ENCODE measurements around the gene MEGF8. TPM values are rescaled to one million over a fixed set of nuclear protein-coding genes. Genes with fewer than 3 reads are reported as not detected.

Gene MEGF8
- total RNA-seq, 1 donor from 2014 or later, result 7.1 TPM

DNA sequence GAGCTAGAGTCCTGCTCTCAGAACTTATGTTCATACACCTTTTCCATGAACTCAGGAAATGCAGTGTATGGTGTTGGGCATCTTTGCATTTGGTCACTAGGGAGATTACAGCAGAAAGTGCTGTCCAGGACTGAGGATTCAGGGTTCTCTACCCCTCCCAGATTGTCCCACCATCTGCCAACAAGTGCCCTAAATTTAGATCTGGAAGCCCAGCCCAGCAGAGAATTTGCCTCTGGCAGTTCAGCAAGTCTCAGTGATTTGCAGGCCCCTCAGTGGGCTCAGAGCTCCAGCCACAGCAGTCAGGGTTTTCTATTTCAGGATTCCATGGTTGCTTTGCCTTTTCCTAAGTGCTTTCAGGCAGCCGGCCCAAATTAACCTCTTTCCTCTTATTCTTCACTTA, 41.2 kb downstream of the MEGF8 start:
- DNase-seq (ENCODE audit: low read depth) (no peak), FAIRE-seq (no peak)
- Histone ChIP-seq H3K4me3 (ENCODE audit: low read depth, low read length) (no peak overlapping the region), H3K36me3 (ENCODE audit: control insufficient read depth, insufficient read depth, low read length) (peaks cover 1% of the 10 kb centered on the region), H3K27me3 (ENCODE audit: control insufficient read depth, insufficient read depth, low read length) (no peaks in the 10 kb centered on the region)
- TF ChIP-seq CTCF (IDR thresholded peaks at IDR 0.05; ENCODE audit: insufficient read depth, low read length, severe bottlenecking), result no peak

DNA sequence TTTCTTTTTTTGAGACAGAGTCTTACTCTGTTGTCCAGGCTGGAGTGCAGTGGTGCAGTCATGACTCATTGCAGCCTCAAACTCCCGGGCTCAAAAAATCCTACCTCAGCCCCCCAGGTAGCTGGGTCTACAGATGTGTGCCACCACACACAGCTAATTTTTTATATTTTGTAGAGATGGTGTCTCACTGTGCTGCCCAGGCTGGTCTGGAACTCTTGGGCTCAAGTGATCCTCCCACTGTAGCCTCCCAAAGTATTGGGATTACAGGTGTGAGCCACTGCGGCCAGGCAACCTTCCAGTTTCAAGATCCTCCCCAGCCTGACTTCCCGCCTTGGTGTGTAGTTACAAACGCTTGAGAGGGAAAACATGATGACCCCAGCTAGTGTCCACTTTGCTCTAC, 42.5 kb downstream of the MEGF8 start:
- no peak for FAIRE-seq
- Histone ChIP-seq H3K27me3 (ENCODE audit: control insufficient read depth, insufficient read depth, low read length) (no peaks in the 10 kb centered on the region), H3K36me3 (ENCODE audit: control insufficient read depth, insufficient read depth, low read length) (peaks cover 1% of the 10 kb centered on the region), H3K4me3 (ENCODE audit: low read depth, low read length) (no peak overlapping the region)
- no peak for DNase-seq (ENCODE audit: low read depth)
- TF ChIP-seq CTCF (IDR thresholded peaks at IDR 0.05; ENCODE audit: insufficient read depth, low read length, severe bottlenecking), result no peak

DNA sequence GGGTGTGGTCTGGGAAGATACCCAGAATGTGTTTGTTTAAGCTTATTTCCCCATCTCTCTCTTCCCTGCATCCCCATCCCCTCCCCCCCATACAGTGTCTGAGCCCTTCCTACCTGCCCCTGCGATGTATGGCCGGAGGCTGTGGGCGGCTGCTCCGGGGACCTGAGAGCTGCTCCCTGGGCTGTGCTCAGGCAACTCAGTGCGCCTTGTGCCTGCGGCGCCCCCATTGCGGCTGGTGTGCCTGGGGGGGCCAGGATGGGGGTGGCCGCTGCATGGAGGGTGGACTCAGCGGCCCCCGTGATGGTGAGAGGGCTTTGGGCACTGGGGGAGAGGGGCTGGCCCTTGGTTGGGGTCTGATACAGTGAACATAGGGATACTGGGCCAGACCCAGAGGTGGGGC, 42.9 kb downstream of the MEGF8 start:
- no peak overlapping the region for H3K4me3 ChIP-seq (ENCODE audit: low read depth, low read length)
- peaks cover 1% of the 10 kb centered on the region for H3K36me3 ChIP-seq (ENCODE audit: control insufficient read depth, insufficient read depth, low read length)
- no peak for TF ChIP-seq CTCF (IDR thresholded peaks at IDR 0.05; ENCODE audit: insufficient read depth, low read length, severe bottlenecking)
- DNase-seq (ENCODE audit: low read depth) (no peak), FAIRE-seq (no peak)
- H3K27me3 ChIP-seq (ENCODE audit: control insufficient read depth, insufficient read depth, low read length), result no peaks in the 10 kb centered on the region

GRCh38 chr19:42368765-42369164, 43.3 kb downstream of the MEGF8 start:
- FAIRE-seq, result no peak
- no peak for TF ChIP-seq CTCF (IDR thresholded peaks at IDR 0.05; ENCODE audit: insufficient read depth, low read length, severe bottlenecking)
- H3K4me3 ChIP-seq (ENCODE audit: low read depth, low read length), result no peak overlapping the region

DNA sequence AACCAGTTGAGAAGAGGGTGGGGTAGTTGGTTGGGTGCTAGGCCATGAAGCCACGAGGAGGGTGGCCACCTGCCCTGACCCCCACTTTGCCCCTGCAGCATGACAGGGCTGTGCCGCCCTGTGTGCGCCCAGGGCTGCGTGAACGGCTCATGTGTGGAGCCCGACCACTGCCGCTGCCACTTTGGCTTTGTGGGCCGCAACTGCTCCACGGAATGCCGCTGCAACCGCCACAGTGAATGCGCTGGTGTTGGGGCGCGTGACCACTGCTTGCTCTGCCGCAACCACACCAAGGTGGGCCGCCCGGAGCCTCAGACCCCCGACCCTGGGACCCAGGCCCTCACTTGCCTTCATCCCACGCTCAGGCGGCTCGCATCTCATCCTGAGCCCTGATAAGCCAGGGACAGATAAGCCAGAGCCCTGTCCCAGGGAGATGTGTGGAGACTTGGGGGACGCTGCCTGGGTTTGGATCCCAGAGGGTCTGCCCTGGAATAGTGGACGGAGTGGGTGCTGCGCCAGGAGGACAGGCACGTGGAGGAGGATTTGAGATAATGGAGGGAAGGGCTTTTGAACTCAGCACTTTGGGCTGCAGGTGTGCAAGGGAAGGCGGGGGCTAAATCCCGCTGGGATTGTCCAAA, 44.1 kb downstream of the MEGF8 start:
- TF ChIP-seq CTCF (IDR thresholded peaks at IDR 0.05; ENCODE audit: insufficient read depth, low read length, severe bottlenecking), result no peak
- DNase-seq (ENCODE audit: low read depth) (no peak), FAIRE-seq (no peak)
- H3K4me3 ChIP-seq (ENCODE audit: low read depth, low read length), result no peak overlapping the region
- H3K27me3 ChIP-seq (ENCODE audit: control insufficient read depth, insufficient read depth, low read length), result no peaks in the 10 kb centered on the region
- H3K36me3 ChIP-seq (ENCODE audit: control insufficient read depth, insufficient read depth, low read length), result no peaks in the 10 kb centered on the region

More at GRCh38 chr19:42368765-42369164, 43.3 kb downstream of the MEGF8 start:
- no peaks in the 10 kb centered on the region for H3K27me3 ChIP-seq (ENCODE audit: control insufficient read depth, insufficient read depth, low read length)
- no peak for DNase-seq (ENCODE audit: low read depth)
- H3K36me3 ChIP-seq (ENCODE audit: control insufficient read depth, insufficient read depth, low read length), result peaks cover 1% of the 10 kb centered on the region

- H3K27me3 ChIP-seq (ENCODE audit: control insufficient read depth, insufficient read depth, low read length), result no peaks in the 10 kb centered on the region
- no peak for FAIRE-seq
These were observed 44.7 kb downstream of the MEGF8 start for GRCh38 chr19:42370068-42370520.

More at GRCh38 chr19:42370068-42370520, 44.7 kb downstream of the MEGF8 start:
- TF ChIP-seq CTCF (IDR thresholded peaks at IDR 0.05; ENCODE audit: insufficient read depth, low read length, severe bottlenecking), result no peak
- no peak for DNase-seq (ENCODE audit: low read depth)
- Histone ChIP-seq H3K4me3 (ENCODE audit: low read depth, low read length) (no peak overlapping the region), H3K36me3 (ENCODE audit: control insufficient read depth, insufficient read depth, low read length) (peaks cover 2% of the 10 kb centered on the region)

Measured in bronchial epithelial cell (primary cell).